ENCODE results near the gene RASA1.

The RASA1 gene

GRCh38 chr5:87408204-87408603 lies 140.5 kb downstream of the RASA1 start:
- no peak for DNase-seq

GRCh38 chr5:87410931-87411330 lies 143.2 kb downstream of the RASA1 start:
- peak; percentile 77 for DNase-seq

GRCh38 chr5:87411586-87411972 lies 143.9 kb downstream of the RASA1 start:
- no peak for DNase-seq

GRCh38 chr5:87411973-87412629 lies 144.4 kb downstream of the RASA1 start:
- DNase-seq = peak; percentile 16

GRCh38 chr5:87412630-87413342 lies 145.1 kb downstream of the RASA1 start, which contains the start of gene CCNH:
Gene CCNH (minus strand): TSS chr5:87412930. CDS start chr5:87412794, 136 bp downstream.
- peak; percentile 98 for DNase-seq

GRCh38 chr5:87413343-87413645 lies 145.6 kb downstream of the RASA1 start:
- no peak for DNase-seq

GRCh38 chr5:87418506-87418905 lies 150.8 kb downstream of the RASA1 start:
- no peak for DNase-seq

- DNase-seq = no peak
These were observed 153.6 kb downstream of the RASA1 start for GRCh38 chr5:87421307-87421706.

- no peak for DNase-seq
These were observed 156.1 kb downstream of the RASA1 start for GRCh38 chr5:87423755-87424154.

GRCh38 chr5:87430863-87431457 lies 163.3 kb downstream of the RASA1 start:
- no peak for DNase-seq

GRCh38 chr5:87432460-87432859 lies 164.8 kb downstream of the RASA1 start:
- no peak for DNase-seq

- no peak for DNase-seq
These were observed 166.3 kb downstream of the RASA1 start for GRCh38 chr5:87433945-87434344.

- no peak for DNase-seq
These were observed 166.8 kb downstream of the RASA1 start for GRCh38 chr5:87434461-87434860.

- DNase-seq = no peak
These were observed 167.5 kb downstream of the RASA1 start for GRCh38 chr5:87435144-87435694.

GRCh38 chr5:87437724-87438123 lies 170.0 kb downstream of the RASA1 start:
- DNase-seq = no peak

GRCh38 chr5:87438231-87438630 lies 170.5 kb downstream of the RASA1 start:
- DNase-seq = no peak

Data from fibroblast of upper back skin (primary cell).